NCI-H1694 treated with DMSO at 0.1 percent for 48 hours (cell line): Measurements from ENCODE around the gene PCNX3.

Source experiments
- DNase-seq: peaks from one replicate; lab custom pipeline; 2025; lab: John Stamatoyannopoulos, UW

Gene PCNX3

DNA sequence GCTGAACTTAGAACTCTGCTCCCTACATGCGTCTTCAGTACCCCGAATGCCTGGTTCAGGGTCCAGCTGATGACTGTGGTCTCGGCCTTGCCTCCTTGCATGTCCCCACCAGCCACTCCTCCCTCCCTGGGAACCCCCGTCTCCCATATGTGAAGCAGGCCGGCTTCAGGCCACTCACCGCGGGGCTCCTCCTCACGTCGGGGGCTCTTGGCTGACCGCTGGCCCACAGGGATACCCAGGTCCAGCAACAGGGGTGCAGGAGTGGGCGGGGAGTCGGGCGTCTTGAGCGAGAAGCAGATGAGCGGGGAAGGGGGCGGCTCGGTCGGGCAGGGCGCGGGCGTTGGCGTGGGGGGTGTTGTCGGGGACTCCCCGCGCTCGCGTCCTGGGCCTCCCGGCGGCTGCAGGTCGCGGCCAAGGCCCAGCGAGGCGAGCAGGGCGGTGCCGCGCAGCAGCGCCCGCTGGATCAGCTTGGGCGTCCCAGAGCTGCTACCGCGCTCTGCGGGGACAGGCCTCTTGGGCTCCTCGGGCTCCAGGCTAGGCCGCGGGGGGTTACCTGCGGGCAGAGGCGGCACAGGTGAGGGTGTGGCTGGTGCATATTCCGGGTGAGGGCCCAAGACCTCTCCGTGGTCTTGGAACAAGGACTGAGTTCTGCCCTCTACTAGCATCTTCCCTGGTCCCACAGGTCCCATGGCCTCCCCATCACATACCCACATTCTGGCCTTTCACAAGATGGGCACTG, 16.2 kb upstream of the PCNX3 start:
- DNase-seq: no peak

DNA sequence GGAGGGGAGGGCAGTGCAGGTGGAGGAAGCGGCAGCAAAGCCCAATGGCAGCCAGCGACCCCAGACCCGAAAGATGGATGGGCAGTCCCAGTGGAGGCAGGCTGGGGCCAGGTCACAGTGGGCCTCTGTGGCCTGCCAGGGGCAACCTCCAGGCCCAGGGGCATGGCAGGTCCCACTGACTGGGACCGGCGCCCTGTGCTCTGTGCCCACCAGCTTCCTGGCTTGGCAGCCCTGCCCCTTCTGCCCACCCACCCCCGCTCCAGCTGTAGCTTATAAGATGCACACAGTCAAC, 15.7 kb upstream of the PCNX3 start:
- DNase-seq: no peak

DNA sequence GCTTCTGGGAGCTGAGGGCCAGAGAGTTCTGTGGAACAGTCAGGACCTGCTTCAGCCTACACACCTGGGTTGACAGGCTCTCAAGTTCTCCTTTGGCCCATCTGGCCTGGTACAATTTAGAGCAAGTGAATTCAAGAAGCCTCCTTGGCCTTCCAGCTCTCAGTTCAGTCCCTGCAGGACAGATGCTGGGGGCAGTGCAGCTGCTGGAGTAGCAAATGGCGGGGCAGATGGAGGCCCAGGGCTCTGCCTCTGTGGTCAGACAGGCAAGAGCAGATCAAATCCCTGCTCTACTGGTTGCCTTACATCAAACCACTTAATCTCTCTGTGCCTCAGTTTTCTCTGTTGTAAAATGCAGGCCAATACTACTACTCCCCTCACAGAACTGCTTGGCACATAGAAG, 11.3 kb upstream of the PCNX3 start:
- DNase-seq: no peak

DNA sequence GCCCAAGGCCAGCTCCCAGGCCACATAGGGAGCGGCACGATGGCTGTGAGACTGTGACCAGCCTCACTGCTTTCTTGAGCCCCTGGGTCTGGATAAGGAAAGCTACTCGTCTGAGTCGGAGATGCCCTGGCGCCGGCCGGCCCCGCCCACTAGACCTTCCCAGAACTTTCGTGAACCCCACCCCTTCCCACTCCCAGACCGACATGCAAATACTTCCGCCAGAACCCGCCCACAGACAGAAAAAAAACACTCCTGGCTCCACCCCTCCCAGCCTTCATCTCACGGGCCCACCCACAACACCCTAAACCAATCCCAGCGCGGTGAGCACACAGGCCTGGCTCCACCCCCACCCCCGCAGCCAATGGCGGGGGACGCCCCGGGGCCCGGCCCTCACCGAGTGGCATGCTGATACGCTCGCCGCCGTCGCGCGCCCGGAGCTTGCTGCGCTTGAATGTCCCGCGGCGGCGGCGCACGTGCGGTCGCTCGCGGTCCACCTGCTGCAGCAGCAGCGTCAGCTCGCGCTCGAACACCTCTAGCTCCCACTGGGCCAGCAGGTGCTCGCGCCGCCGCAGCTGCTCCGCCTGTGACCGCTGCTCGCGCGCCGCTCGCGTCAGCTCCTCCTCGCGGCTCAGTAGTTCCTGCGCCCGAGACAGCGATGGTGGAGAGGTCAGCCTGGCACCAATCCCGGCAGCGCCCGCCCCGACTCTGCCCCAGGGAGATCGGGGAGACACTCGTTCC, 8.5 kb upstream of the PCNX3 start:
- no peak for DNase-seq

DNA sequence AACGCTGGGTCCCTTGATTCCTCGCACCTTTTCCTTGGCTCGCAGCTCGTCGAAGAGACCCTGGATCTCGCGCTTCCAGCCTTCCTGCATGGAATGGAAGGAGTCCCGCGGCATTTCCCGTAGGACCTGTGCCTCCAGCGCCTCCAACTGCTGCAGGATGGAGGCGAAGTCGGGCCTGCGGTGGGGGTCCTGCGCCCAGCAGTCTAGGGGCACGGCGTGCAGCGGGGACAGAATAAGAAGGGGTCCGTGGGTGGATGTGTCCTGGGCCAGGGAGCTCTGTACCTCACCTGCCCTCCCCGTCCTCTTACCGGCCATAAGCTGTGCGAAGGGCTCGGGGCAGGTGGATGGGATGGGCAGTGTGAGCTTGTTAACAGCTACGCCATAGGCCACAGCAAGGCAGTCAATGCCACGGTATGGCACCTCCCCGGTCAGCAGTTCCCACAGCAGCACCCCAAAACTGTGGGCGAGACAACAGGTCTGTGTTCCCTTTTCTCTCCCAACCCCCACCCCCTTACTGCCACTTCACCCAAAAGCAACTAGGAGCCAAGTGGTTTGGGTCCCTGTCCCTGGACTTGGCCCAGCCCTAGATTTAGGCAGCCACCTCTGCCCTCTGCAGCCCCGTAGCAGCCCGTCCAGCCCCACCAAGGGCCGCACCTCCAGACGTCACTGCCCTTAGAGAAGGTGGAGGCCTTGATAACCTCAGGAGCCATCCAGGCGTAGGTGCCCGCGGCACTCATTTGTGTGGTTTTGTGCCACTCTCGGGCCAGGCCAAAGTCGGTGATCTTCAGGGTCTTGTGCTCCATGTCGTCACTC, 7.8 kb upstream of the PCNX3 start:
- DNase-seq: no peak

DNA sequence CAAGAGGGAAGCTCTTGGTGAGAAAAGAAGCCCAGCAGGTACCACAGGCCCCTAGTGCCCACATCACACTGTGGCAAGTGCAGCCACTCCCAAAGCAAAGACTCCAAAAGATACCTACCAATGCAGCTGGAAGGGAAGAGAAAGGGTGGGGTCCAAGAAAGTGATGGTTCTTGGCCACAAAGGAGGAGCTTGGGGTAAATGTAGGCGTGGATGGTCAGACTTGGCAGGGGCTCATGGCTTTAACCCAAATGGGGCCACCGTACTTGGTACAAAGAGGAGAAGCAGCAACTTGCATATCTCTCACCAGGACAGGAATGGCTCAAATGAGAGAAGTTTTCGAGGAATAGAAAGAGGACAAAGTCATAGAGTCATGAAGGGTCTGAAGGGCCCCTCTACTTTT, 6.3 kb upstream of the PCNX3 start:
- no peak for DNase-seq

DNA sequence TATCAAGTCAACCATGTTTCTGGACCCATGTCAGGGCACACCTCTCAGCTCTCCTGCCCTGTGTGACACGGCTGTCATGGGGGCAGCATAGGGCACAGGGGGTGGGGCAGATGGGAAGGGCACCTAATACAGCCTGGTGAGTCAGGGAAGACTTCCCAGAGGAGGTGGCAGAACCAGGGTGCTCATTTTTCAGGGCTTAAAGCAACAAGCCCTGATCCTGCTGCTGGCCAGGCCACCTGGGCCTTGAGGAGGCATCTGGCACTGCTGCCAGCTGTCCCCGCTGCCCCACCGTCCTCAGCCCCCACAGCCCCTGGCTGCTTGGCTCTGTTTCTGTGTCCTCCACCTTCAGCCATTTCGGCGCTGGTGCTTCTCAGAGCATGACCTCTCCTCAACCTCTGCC, 5.9 kb upstream of the PCNX3 start:
- no peak for DNase-seq

DNA sequence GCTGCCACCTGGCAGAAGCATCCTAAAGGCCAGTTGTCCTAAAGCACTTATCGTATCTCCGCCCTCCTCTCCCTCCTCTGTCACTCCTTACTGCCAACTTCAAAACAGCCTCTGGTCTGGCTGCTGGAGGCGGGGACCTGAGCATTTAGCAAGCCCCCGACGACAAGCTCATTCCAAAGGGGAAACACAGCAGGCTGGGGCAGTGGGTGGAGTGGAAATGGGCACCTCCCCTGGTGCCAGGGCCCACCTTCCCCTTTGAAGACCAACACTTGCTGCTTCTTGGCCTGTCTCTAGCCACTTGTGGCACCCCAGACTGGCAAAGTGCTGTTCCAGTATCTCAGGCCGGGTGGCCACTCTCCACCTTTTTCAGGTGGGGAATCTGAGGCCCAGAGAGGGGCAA, 5.2 kb upstream of the PCNX3 start:
- DNase-seq: no peak

DNA sequence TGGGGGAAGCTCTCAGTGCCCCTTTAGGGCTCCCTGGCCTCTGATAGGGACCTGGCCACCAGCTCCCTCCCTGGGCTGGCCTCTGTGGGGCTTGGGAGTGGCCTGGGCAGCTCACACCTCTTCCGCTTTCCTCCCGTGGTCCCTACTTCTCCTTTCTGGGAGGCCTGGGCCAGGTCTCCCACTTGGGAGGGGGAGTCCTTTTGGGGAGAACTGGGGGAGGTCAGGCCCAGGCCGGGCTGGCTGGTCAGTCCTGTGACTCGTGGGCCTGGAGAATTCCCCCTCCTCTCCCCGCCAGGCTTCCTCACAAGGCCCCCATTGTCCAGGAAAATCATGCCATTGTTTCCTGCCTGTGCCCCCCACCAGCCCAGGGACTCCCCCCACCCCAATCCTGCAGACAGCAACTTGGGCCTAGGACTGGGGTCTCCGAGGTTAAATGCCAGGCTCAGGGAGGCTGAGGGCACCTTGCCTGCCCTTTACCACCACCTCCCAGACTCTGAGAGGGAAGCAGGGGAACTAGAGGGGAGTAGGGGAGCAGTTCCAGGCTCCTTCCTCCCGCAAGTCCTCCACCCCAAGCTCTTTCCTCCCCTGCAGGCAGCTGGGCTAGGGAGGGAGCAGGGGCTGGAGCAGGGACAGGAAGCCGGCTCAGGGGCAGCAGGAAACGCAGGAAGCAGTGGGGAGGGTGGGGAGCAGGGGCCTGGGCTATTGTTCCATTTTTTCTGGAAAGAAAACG, 4.4 kb upstream of the PCNX3 start:
- no peak for DNase-seq

DNA sequence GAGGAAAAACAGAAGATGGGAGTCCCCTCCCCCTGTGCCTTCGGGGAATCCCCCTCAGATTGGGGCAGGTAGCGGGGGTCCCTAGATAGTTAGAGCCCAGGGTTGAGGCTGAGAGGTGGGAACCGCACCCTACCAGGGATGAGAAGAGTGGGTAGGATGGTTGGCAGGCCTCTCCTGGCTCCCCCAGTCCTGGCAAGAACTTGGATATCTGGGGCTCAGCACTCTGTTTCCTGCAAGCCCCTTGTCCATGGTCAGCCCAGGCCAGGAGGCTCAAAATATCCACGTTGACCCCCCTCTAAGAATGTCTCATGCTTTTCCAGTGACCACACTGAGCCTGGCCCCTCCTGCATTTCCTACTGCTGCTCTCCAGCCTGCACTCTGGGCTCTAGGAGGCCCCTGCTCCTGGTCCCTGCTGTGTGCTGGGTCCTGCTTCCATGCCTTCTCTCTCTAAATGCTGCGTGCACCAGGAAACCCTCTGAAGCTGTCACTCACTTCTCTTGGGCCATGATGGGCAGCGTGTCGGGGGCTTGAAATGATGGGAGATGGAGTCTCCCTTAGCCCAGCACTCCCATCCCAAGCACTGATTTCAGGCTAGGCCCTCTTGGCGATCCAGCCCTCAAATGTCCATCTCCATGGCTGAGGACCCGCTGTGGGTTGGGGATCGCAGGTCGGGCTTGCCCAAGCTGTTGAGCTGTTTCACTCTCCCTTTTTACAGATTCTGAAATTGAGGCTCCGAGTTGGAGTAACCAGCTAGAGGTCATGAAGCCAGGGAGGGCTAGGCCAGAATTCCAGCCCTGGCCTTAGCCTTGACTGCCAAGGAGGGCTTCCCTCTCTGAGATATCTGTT, 3.6 kb upstream of the PCNX3 start:
- DNase-seq: no peak

DNA sequence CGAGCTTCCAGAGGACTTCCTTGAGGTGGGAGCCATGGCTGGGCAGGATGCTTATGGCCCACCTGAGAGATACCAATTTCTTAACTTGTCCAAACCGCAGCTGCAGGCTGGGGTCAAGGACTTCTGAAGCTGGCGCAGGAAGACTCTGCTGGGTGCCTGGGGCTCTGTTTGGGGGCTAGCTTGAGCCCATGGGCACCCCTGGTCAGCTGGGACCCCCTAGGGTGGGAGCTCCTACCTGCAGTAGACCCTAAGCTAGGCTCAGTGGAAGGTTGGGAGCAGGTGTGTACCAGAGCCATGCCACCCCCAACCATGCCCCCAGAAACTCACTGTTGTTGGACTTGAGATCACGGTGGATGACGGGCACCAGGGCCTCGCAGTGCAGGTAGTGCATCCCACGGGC, 2.9 kb upstream of the PCNX3 start:
- DNase-seq: no peak

DNA sequence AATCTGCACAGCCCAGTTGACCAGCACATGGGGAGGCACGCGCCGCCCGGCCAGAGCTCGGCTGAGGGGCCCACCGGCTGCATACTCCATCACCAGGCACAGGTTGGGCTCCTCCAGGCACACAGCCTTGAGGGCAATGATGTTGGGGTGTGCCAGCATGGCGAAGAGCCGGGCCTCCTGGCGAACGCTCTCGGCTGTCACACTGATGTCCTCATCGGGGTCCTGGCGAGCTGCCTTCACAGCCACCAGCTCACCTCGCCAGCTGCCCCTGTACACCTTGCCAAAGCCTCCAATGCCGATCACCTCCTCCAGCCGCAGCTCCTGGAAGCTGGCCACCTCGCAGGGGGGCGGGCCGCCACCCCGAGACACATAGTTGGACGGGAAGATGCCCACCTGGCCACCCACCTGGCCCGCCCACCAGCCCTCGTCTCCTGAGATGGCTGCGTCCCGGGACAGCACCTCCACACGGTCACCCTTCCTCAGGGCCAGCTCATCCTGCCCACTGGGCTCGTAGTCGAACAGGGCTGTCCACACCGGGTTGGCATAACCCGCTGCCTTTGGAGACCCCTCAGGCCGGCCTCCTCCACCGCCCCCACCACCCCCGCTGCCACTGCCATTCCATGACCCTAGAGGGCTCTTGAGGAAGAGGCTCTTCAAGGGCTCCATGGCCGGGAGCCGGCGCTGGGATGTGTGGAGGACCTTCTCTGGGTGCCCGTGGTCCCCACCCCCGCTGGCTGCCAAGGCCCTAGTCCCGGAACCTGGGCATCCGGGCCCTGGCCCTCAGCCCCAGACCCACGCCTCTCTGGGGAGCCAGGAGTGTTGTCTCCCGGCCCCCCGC, 2.3 kb upstream of the PCNX3 start:
- DNase-seq: no peak

DNA sequence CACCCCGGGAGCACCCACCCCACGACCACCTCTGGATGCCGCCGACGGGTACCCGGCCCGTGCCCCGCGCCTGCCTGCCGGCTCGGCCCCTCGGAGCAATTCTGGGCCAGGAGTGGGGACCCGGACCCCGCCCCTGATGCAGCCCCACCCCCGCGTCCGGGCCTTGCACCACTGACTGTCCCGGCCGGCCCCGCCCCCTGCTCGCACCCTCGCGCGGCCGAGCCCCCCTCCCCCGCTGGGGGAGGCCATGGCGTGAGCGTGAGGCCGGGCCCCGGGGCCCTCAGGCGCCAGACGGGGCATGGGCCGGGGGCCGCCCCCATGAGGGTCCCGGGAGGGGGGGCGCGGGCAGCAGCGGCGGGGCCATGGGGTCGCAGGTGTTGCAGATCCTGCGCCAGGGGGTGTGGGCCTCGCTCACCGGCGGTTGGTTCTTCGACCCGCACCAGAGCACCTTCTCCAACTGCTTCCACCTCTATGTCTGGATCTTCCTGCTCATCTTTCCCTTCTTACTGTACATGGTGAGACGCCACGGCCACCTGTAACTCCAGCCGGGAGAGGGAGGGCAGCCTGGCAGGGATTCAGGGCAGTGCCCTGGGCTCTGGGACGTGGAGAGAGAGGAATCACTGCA, 486 bp downstream of the PCNX3 start:
- DNase-seq: no peak

DNA sequence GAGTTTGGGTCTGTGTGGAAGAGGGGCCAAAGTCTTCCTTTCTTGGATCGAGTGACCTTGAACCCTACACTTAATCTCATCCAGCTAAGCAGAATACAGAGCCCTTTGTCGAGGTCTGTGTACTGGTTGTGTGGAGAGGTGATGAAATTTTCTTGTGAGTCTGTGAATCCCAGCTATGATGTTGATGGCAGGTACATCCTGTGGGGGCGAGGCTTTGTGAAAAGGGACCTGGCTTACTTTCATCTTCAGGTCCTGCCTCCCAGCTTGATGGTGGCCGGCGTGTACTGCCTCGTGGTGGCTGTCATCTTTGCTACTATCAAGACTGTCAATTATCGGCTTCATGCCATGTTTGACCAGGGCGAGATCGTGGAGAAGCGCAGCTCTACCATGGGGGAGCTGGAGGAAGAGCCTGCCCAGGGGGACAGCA, 1.0 kb downstream of the PCNX3 start:
- no peak for DNase-seq

DNA sequence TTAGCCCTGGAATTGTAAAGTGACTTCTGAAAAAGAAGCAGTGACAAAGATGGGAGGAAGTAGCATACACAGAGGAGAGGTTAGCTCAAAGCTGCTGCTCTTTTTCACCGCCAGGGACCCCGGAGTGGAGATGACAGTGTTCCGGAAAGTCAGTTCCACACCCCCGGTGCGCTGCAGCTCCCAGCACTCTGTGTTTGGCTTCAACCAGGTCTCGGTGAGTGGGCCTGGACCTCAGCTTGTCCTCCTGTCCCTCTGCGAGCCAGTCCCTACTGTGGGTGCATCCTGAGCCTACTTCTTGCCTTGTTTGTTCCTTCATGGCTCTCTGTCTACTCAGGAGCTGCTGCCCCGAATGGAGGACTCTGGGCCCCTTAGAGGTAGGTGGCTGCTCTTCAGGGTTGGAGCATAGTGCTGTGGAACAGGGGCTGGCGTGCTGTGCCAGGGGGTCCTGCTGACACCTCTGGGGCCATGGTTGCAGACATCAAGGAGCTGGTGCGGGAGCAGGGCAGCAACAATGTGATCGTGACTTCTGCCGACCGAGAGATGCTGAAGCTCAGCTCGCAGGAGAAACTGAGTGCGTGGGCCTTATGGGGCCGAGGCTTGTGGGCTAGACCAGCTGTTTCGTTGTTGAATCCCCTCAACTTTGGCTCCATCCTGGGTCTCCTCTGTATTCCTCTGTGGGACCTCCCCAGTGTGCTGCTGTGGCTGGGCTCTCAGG, 1.7 kb downstream of the PCNX3 start:
- no peak for DNase-seq

DNA sequence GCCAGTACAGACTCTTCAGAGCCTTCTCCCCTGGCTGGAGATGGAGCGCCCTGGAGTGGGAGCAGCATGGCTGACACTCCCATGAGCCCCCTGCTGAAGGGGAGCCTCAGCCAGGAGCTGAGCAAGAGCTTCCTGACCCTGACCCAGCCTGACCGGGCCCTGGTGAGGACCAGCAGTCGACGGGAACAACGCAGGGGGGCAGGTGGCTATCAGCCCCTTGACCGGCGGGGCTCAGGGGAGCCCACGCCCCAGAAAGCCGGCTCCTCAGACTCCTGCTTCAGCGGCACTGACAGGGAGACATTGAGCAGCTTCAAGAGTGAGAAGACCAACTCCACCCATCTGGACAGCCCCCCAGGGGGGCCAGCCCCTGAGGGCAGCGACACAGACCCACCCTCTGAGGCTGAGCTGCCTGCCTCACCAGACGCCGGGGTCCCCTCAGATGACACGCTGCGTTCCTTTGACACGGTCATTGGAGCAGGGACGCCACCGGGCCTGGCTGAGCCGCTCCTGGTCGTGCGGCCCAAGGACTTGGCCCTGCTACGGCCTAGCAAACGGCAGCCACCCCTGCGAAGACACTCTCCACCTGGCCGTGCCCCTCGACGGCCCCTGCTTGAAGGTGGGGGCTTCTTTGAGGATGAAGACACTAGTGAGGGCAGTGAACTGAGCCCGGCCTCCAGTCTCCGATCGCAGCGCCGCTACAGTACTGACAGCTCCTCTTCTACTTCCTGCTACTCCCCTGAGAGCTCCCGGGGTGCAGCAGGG, 2.6 kb downstream of the PCNX3 start:
- DNase-seq: no peak

DNA sequence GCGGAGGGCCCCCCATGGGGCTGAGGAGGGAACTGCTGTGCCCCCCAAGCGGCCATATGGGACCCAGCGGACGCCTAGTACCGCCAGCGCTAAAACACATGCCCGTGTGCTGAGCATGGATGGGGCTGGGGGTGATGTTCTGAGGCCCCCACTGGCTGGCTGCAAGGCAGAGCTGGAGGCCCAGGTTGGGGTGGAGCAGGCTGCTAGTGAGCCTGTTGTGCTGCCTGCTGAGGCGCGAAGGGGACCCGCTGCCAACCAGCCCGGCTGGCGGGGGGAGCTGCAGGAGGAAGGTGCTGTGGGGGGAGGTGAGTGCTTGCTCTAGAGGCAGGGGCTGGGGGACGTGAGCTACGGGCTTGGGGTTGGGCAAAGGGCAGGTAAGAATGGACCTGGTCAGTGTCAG, 3.2 kb downstream of the PCNX3 start:
- no peak for DNase-seq

DNA sequence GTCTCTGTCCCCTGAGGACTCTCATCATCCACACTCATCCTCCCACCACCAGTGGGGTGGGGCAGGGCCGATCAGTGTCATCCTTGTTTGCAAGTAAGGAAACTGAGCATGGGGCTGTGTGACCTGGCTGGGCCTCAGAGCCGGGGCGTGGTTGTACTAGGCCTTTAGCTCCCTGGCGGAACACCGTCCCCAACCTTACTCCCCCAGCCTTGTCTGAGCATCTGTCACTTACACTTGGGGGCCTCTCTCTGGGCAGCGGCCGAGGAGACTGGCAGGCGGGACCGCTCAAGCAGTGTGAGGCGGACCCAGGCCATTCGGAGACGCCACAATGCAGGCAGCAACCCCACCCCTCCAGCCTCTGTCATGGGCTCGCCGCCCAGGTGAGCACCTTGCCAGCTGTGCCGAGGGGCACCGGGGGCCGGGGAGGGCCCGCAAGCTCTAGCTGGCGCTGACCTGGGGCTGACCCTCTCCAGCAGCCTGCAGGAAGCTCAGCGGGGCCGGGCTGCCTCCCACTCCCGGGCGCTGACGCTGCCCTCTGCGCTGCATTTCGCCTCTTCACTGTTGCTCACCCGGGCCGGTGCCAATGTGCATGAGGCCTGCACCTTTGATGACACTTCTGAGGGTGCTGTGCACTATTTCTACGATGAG, 3.8 kb downstream of the PCNX3 start:
- DNase-seq: no peak
